CD4-positive, CD25-positive, alpha-beta regulatory T cell (primary cell): ENCODE results near the gene FAM50A. TPM values are rescaled to one million over a fixed set of nuclear protein-coding genes. Genes with fewer than 3 reads are reported as not detected.
"Not testable (repeated sequence)": the region's sequence is repeated elsewhere in the genome, so short reads cannot be mapped to it uniquely, and the experiment has no call there.

Experiments used
- ATAC-seq, 2 donors: fragments of 150-1000 bp; cut with Tn5 transposase; one replicate each; pipeline ENCODE4 v1.10.0; 2021; ENCODE audit warnings: low read depth in 2 of 2, moderate number of reproducible peaks in 2 of 2, moderate library complexity in 1 of 2
- DNase-seq, 3 donors: peaks; one replicate each; pipeline versions ENCODE4 v3.0.0 to v3.0.0-alpha.2; 2012 to 2022; ENCODE audit warnings: mixed read lengths in 1 of 3
- H3K27ac ChIP-seq: one replicate; pipeline ENCODE4 v1.7.0; 2013; ENCODE audit warnings: mild to moderate bottlenecking, low read length; ENCODE audit not compliant: insufficient read depth, poor library complexity, severe bottlenecking
- H3K27me3 ChIP-seq: one replicate; pipeline ENCODE4 v1.7.0; 2013; ENCODE audit warnings: low read length; ENCODE audit not compliant: control insufficient read depth, insufficient read depth
- H3K36me3 ChIP-seq: one replicate; pipeline ENCODE4 v1.7.0; 2013; ENCODE audit warnings: mild to moderate bottlenecking, low read length, moderate library complexity; ENCODE audit not compliant: control insufficient read depth, insufficient read depth
- H3K4me1 ChIP-seq: 2 replicates; pipeline ENCODE4 v1.7.0; 2013; ENCODE audit warnings: mild to moderate bottlenecking, low read length; ENCODE audit not compliant: insufficient read depth, control insufficient read depth, poor library complexity, severe bottlenecking
- H3K4me3 ChIP-seq: one replicate; pipeline ENCODE4 v1.7.0; 2013; ENCODE audit warnings: low read depth, mild to moderate bottlenecking, low read length, moderate library complexity
- H3K9me3 ChIP-seq, 2 experiments: 1 replicate in 1 of 2; 2 replicates in 1 of 2; pipeline ENCODE4 v1.7.0; 2013; ENCODE audit warnings: low read length in 2 of 2, mild to moderate bottlenecking in 1 of 2, moderate library complexity in 1 of 2; ENCODE audit not compliant: control insufficient read depth in 2 of 2
- H3K27ac Mint-ChIP-seq, 3 donors: one replicate each; pipeline ENCODE4 v1.8.0; 2020 to 2022; ENCODE audit warnings: mild to moderate bottlenecking in 3 of 3, mixed read lengths in 3 of 3, moderate library complexity in 2 of 3
- H3K27me3 Mint-ChIP-seq: one replicate; pipeline ENCODE4 v1.8.0; 2022; ENCODE audit warnings: mild to moderate bottlenecking, mixed read lengths
- H3K36me3 Mint-ChIP-seq: one replicate; pipeline ENCODE4 v1.8.0; 2020; ENCODE audit warnings: mixed read lengths
- H3K4me1 Mint-ChIP-seq, 4 donors: one replicate each; pipeline ENCODE4 v1.8.0; 2020 to 2022; ENCODE audit warnings: mixed read lengths in 4 of 4, mild to moderate bottlenecking in 1 of 4
- H3K4me3 Mint-ChIP-seq, 4 donors: one replicate each; pipeline ENCODE4 v1.8.0; 2020 to 2022; ENCODE audit warnings: mild to moderate bottlenecking in 4 of 4, mixed read lengths in 4 of 4, moderate library complexity in 3 of 4
- H3K9me3 Mint-ChIP-seq, 7 donors: one replicate each; pipeline ENCODE4 v1.8.0; 2020 to 2022; ENCODE audit warnings: mixed read lengths in 7 of 7, mild to moderate bottlenecking in 3 of 7, moderate library complexity in 2 of 7
- polyA plus RNA-seq, 4 donors: library from polyadenylated mRNA; unstranded; fragments of 300-500 nt; fragmentation: Illumina TruSeq; gene quantifications; one replicate each; pipeline ENCODE4 v1.2.3, GENCODE V29; 2021
- total RNA-seq: library from RNA; stranded (reverse); gene quantifications from one replicate; pipeline ENCODE4 v1.2.3, GENCODE V29; 2022

The FAM50A gene
- total and polyA plus RNA-seq, 5 donors from 2014 or later, result 33.7 to 55.1 (median 39.5) TPM

- H3K27me3 ChIP-seq, H3K9me3 Mint-ChIP-seq, DNase-seq, H3K9me3 ChIP-seq, H3K4me3 ChIP-seq, ATAC-seq, H3K36me3 ChIP-seq: not testable (repeated sequence)
- Mint-ChIP-seq H3K36me3 (peaks cover 14% of the 10 kb centered on the region), H3K27ac (peak overlapping the region in 2 of 3 donors; percentile 55 to 100), H3K4me3 (peak overlapping the region; percentile 41 to 97 (median 74)), H3K4me1 (peaks cover 4 to 31% (median 8%) of the 10 kb centered on the region in 4 donors), H3K27me3 (peaks cover 15% of the 10 kb centered on the region)
- H3K4me1 ChIP-seq, result peaks cover 19% of the 10 kb centered on the region
- peak overlapping the region; percentile 95 for H3K27ac ChIP-seq
Observed at GRCh38 chrX:154400369-154400817, 43.5 kb upstream of the FAM50A start.

- Histone ChIP-seq H3K9me3 (no peaks in the 10 kb centered on the region), H3K27me3 (no peaks in the 10 kb centered on the region), H3K4me1 (peaks cover 19% of the 10 kb centered on the region), H3K4me3 (no peak overlapping the region), H3K27ac (peak overlapping the region; percentile 51), H3K36me3 (peaks cover 9% of the 10 kb centered on the region)
- ATAC-seq (no peak), DNase-seq (no peak)
- H3K27ac Mint-ChIP-seq, result peak overlapping the region in 2 of 3 donors; percentile 55 to 100
- H3K36me3 Mint-ChIP-seq, result peaks cover 14% of the 10 kb centered on the region
- peak overlapping the region; percentile 0 to 97 (median 40) for H3K4me3 Mint-ChIP-seq
- H3K27me3 Mint-ChIP-seq, result peaks cover 15% of the 10 kb centered on the region
- no peaks in the 10 kb centered on the region for H3K9me3 Mint-ChIP-seq
- peaks cover 4 to 31% (median 8%) of the 10 kb centered on the region in 4 donors for H3K4me1 Mint-ChIP-seq
Observed at GRCh38 chrX:154401045-154401799, 42.7 kb upstream of the FAM50A start.

- H3K4me1 ChIP-seq, result peaks cover 17% of the 10 kb centered on the region
- DNase-seq (no peak), ATAC-seq (no peak)
- H3K4me3 ChIP-seq, result no peak overlapping the region
- Mint-ChIP-seq H3K27ac (peak overlapping the region in 1 of 3 donors; percentile 57), H3K4me3 (peak overlapping the region in 2 of 4 donors; percentile 32 to 50), H3K4me1 (peaks cover 4 to 30% (median 8%) of the 10 kb centered on the region in 4 donors), H3K27me3 (peaks cover 15% of the 10 kb centered on the region), H3K9me3 (no peaks in the 10 kb centered on the region), H3K36me3 (peaks cover 14% of the 10 kb centered on the region)
- no peaks in the 10 kb centered on the region for H3K27me3 ChIP-seq
- no peaks in the 10 kb centered on the region for H3K9me3 ChIP-seq
- H3K27ac ChIP-seq, result peak overlapping the region; percentile 33
- H3K36me3 ChIP-seq, result peaks cover 9% of the 10 kb centered on the region
Observed at GRCh38 chrX:154401918-154402621, 41.9 kb upstream of the FAM50A start.

GRCh38 chrX:154402622-154403127, 41.3 kb upstream of the FAM50A start:
- no peak overlapping the region for H3K27ac Mint-ChIP-seq
- DNase-seq (no peak), ATAC-seq (no peak)
- Histone ChIP-seq H3K27ac (no peak overlapping the region), H3K4me3 (no peak overlapping the region), H3K27me3 (no peaks in the 10 kb centered on the region), H3K36me3 (peaks cover 9% of the 10 kb centered on the region), H3K4me1 (peaks cover 15% of the 10 kb centered on the region), H3K9me3 (no peaks in the 10 kb centered on the region)
- H3K36me3 Mint-ChIP-seq, result peaks cover 14% of the 10 kb centered on the region
- no peaks in the 10 kb centered on the region for H3K9me3 Mint-ChIP-seq
- H3K4me3 Mint-ChIP-seq, result peak overlapping the region in 1 of 4 donors; percentile 63
- peaks cover 15% of the 10 kb centered on the region for H3K27me3 Mint-ChIP-seq
- peaks cover 4 to 27% (median 8%) of the 10 kb centered on the region in 4 donors for H3K4me1 Mint-ChIP-seq

- peak overlapping the region in 1 of 4 donors; percentile 63 for H3K4me3 Mint-ChIP-seq
Observed at GRCh38 chrX:154403192-154403591, 40.7 kb upstream of the FAM50A start.

GRCh38 chrX:154403858-154404257, 40.1 kb upstream of the FAM50A start:
- no peak for ATAC-seq
- peaks cover 2 to 21% (median 5%) of the 10 kb centered on the region in 4 donors for H3K4me1 Mint-ChIP-seq
- H3K9me3 Mint-ChIP-seq, result no peaks in the 10 kb centered on the region
- no peak overlapping the region for H3K27ac Mint-ChIP-seq
- no peak overlapping the region for H3K4me3 Mint-ChIP-seq
- no peaks in the 10 kb centered on the region for H3K27me3 ChIP-seq
- peaks cover 11% of the 10 kb centered on the region for H3K36me3 Mint-ChIP-seq
- no peak for DNase-seq
- no peak overlapping the region for H3K27ac ChIP-seq
- peaks cover 9% of the 10 kb centered on the region for H3K36me3 ChIP-seq
- no peaks in the 10 kb centered on the region for H3K9me3 ChIP-seq
- H3K27me3 Mint-ChIP-seq, result peaks cover 4% of the 10 kb centered on the region
- H3K4me3 ChIP-seq, result no peak overlapping the region
- H3K4me1 ChIP-seq, result peaks cover 14% of the 10 kb centered on the region

More at GRCh38 chrX:154403192-154403591, 40.7 kb upstream of the FAM50A start:
- Histone ChIP-seq H3K4me3 (no peak overlapping the region), H3K9me3 (no peaks in the 10 kb centered on the region), H3K27ac (no peak overlapping the region), H3K36me3 (peaks cover 9% of the 10 kb centered on the region), H3K4me1 (peaks cover 15% of the 10 kb centered on the region), H3K27me3 (no peaks in the 10 kb centered on the region)
- Mint-ChIP-seq H3K4me1 (peaks cover 4 to 23% (median 6%) of the 10 kb centered on the region in 4 donors), H3K27me3 (peaks cover 11% of the 10 kb centered on the region), H3K36me3 (peaks cover 14% of the 10 kb centered on the region), H3K27ac (no peak overlapping the region), H3K9me3 (no peaks in the 10 kb centered on the region)
- ATAC-seq (no peak), DNase-seq (no peak)

GRCh38 chrX:154404625-154405192, 39.2 kb upstream of the FAM50A start:
- peaks cover 4% of the 10 kb centered on the region for H3K27me3 Mint-ChIP-seq
- H3K27ac Mint-ChIP-seq, result no peak overlapping the region
- peaks cover 0 to 14% (median 2%) of the 10 kb centered on the region in 4 donors for H3K4me1 Mint-ChIP-seq
- peaks cover 9% of the 10 kb centered on the region for H3K36me3 ChIP-seq
- ATAC-seq (no peak), DNase-seq (no peak)
- H3K9me3 Mint-ChIP-seq, result peaks cover 0 to 1% (median 0%) of the 10 kb centered on the region in 7 donors
- H3K9me3 ChIP-seq, result no peaks in the 10 kb centered on the region
- no peaks in the 10 kb centered on the region for H3K27me3 ChIP-seq
- H3K36me3 Mint-ChIP-seq, result peaks cover 2% of the 10 kb centered on the region
- H3K4me1 ChIP-seq, result peaks cover 5% of the 10 kb centered on the region
- H3K27ac ChIP-seq, result no peak overlapping the region
- H3K4me3 ChIP-seq, result no peak overlapping the region
- H3K4me3 Mint-ChIP-seq, result no peak overlapping the region
